ENCODE results near the gene PIGT. TPM values are rescaled to one million over a fixed set of nuclear protein-coding genes. Genes with fewer than 3 reads are reported as not detected.

The PIGT gene
- total and polyA plus RNA-seq, 2 of the 4 experiments (the other 2 are of a cell fraction): 31.2 to 145 TPM

DNA sequence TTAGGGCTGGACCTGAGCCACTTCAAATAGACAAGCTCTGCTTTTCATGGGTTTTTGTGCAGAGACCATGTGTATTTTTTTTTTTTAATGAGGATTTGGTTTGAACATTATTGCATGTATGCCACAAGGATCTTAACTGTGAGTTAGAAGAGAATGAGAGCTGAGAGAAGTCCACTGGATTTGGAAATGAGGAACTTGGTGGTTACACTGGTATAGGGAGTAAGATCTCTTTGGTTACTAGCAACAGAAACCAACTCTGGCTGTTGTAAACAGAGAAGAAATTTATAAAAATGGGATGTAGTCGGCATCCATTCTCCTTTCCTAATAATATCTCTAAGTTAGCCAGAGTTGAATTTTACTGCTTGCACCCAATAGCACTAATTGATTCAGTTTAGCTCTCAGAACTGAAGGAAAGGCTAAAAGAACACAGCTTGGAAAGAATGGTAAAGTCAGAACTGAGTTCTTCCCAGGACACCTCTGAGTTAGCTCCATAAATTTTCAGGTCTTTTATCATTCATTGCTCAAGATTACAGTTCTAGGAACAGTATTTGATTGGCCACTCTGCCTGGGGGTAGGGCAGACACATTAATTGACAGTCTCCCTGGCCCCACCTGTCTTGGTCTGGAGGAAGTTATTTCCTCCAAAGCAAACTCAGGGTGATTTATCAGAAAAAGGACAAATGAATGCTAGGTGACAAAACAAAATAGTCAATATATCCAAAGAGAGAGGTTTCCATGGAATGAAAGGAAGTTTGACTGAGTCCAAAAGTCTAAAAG, 49.7 kb downstream of the PIGT start:
- H4K5ac ChIP-seq (ENCODE audit: low read depth, low read length): no peak overlapping the region
- H3K18ac ChIP-seq (ENCODE audit: low read depth, low read length): no peak overlapping the region
- peaks cover 45% of the 10 kb centered on the region for H3K27me3 ChIP-seq (ENCODE audit: control insufficient read depth, insufficient read depth, low read length)
- intact Hi-C loops (cut with micrococcal nuclease): no loop called here
- CTCF ChIA-PET: interaction anchor here (0.7 kb wide), 1 partner anchor 302 kb away, joined by 7 read pairs; no protein-coding TSS in a partner anchor
- H2AFZ ChIP-seq (replicated peaks; ENCODE audit: low read length, poor library complexity): no peak overlapping the region
- no peak for TF ChIP-seq MXI1 (IDR thresholded peaks at IDR 0.05; ENCODE audit: borderline replicate concordance, low read depth, low read length)
- TF ChIP-seq MAZ (IDR thresholded peaks at IDR 0.05; ENCODE audit: borderline replicate concordance, low read depth, low read length): no peak
- TF ChIP-seq SMC3 (IDR thresholded peaks at IDR 0.05; ENCODE audit: low read depth, low read length): no peak
- H3K9ac ChIP-seq (ENCODE audit: low read depth, low read length): no peak overlapping the region
- ATAC-seq (ENCODE audit: low read depth): no peak
- no peaks in the 10 kb centered on the region for H4K20me1 ChIP-seq (ENCODE audit: insufficient read depth, low read length)
- dilution Hi-C loops (cut with HindIII; ENCODE audit: low sequenced_read_pairs, unreplicated experiment): no loop called here
- H2BK120ac ChIP-seq (ENCODE audit: low read depth, low read length): no peak overlapping the region
- no peak overlapping the region for H3K4me3 ChIP-seq (ENCODE audit: insufficient read depth, low read depth, low read length)
- no peak overlapping the region for H3K14ac ChIP-seq (replicated peaks; ENCODE audit: low read depth, low read length)
- H2AK5ac ChIP-seq (ENCODE audit: low read depth, low read length): no peak overlapping the region
- H2BK15ac ChIP-seq (ENCODE audit: low read depth, low read length): no peak overlapping the region
- no peak overlapping the region for H2BK5ac ChIP-seq (ENCODE audit: low read depth, low read length, poor library complexity, severe bottlenecking)
- in situ Hi-C loops (cut with MboI; ENCODE audit: low sequenced_read_pairs): no loop called here
- no peaks in the 10 kb centered on the region for H3K79me1 ChIP-seq (ENCODE audit: low read depth in 1 of 2, low read length in 2 of 2)
- no peaks in the 10 kb centered on the region for H3K36me3 ChIP-seq (ENCODE audit: control insufficient read depth, insufficient read depth, low read length)
- H3K27ac ChIP-seq (ENCODE audit: insufficient read depth, low read length): no peak overlapping the region
- POLR2A ChIA-PET (ENCODE audit: unreplicated experiment): no interaction called here
- H3K9me3 ChIP-seq (ENCODE audit: control insufficient read depth, insufficient read depth, low read length): no peaks in the 10 kb centered on the region
- no TSS peak for BruUV-seq (replicated peaks)
- H4K91ac ChIP-seq (ENCODE audit: insufficient read depth, low read depth, low read length): no peak overlapping the region
- no peak overlapping the region for H3K23ac ChIP-seq (ENCODE audit: low read depth, low read length)
- no CpG with 5 or more reads among the region's 1 CpG for WGBS, 2 experiments (ENCODE audit: extremely low coverage in 2 of 2, insufficient read length in 1 of 2)
- no peaks in the 10 kb centered on the region; the same call in 1 of the 2 replicates for H3K4me1 ChIP-seq (ENCODE audit: control insufficient read depth, insufficient read depth, low read length)
- H4K8ac ChIP-seq (ENCODE audit: low read depth in 2 of 2, low read length in 2 of 2): no peak overlapping the region
- no peak overlapping the region for H3K56ac ChIP-seq (ENCODE audit: extremely low read depth, insufficient read depth, low read length)
- no peaks in the 10 kb centered on the region for H3K9me1 ChIP-seq (ENCODE audit: insufficient read depth, low read length)
- H2BK20ac ChIP-seq (ENCODE audit: low read depth, low read length): no peak overlapping the region
- no peak for DNase-seq
- no peak overlapping the region for H2AK9ac ChIP-seq (replicated peaks; ENCODE audit: low read depth, low read length, poor library complexity)
- no peak overlapping the region for H3K4ac ChIP-seq (ENCODE audit: low read depth, low read length)
- H3K4me2 ChIP-seq (ENCODE audit: low read depth, low read length): no peak overlapping the region

All from IMR-90 (cell line).